Heart left ventricle (tissue), 16 donors: ENCODE results near the gene SUSD6. TPM values are rescaled to one million over a fixed set of nuclear protein-coding genes. Genes with fewer than 3 reads are reported as not detected.
"Not testable (repeated sequence)": the region's sequence is repeated elsewhere in the genome, so short reads cannot be mapped to it uniquely, and the experiment has no call there.

ENCODE experiments used
- ATAC-seq, 4 donors: fragments of 200-7000 bp; cut with Tn5 transposase; one replicate each; pipeline ENCODE4 v1.9.1; 2020 to 2022; ENCODE audit warnings: moderate library complexity in 4 of 4, mild to moderate bottlenecking in 3 of 4, moderate number of reproducible peaks in 1 of 4
- DNase-seq, 5 donors: peaks; one replicate each; pipeline ENCODE4 v3.0.0-alpha.2; 2020
- H3K27ac ChIP-seq, 12 donors: fragments of 200-600 bp; sonication (generic) in 4 of 12; one replicate each; pipeline versions ENCODE4 v1.5.0 to v1.8.0; 2016 to 2022; ENCODE audit warnings: mild to moderate bottlenecking in 2 of 12
- H3K27me3 ChIP-seq, 9 donors: fragments of 200-600 bp; sonication (generic) in 2 of 9; one replicate each; pipeline versions ENCODE4 v1.5.1 to v1.8.0; 2016 to 2022; ENCODE audit warnings: mild to moderate bottlenecking in 3 of 9
- H3K36me3 ChIP-seq, 9 donors: fragments of 200-600 bp; sonication (generic) in 2 of 9; one replicate each; pipeline versions ENCODE4 v1.5.0 to v1.8.0; 2018 to 2022; ENCODE audit warnings: mild to moderate bottlenecking in 2 of 9
- H3K4me1 ChIP-seq, 12 donors: fragments of 200-600 bp; sonication (generic) in 4 of 12; one replicate each; pipeline versions ENCODE4 v1.5.0 to v1.8.0; 2016 to 2022; ENCODE audit warnings: mild to moderate bottlenecking in 3 of 12
- H3K4me3 ChIP-seq, 12 donors: fragments of 200-600 bp; sonication (generic) in 4 of 12; one replicate each; pipeline versions ENCODE4 v1.5.0 to v1.8.0; 2017 to 2022; ENCODE audit warnings: mild to moderate bottlenecking in 9 of 12, moderate library complexity in 4 of 12
- H3K9me3 ChIP-seq, 12 donors: fragments of 200-600 bp; sonication (generic) in 4 of 12; one replicate each; pipeline versions ENCODE4 v1.5.0 to v1.8.0; 2016 to 2022; ENCODE audit warnings: mild to moderate bottlenecking in 1 of 12
- POLR2A ChIP-seq, 2 donors: fragments of 450-650 bp; IDR thresholded peaks; one replicate each; pipeline ENCODE4 v1.6.1; 2017; ENCODE audit warnings: antibody characterized with exemption in 2 of 2, mild to moderate bottlenecking in 2 of 2, moderate library complexity in 2 of 2
- WGBS, 4 donors: extraction: QIAGEN DNeasy Blood & Tissue Kit in 2 of 4; methylation state at CpG; one replicate each; pipeline versions ENCODE4 v1.1.5 to v1.1.7; 2013 to 2018; 5-methylcytosine and 5-hydroxymethylcytosine counted together
- intact Hi-C, 10 donors: fragments of 100-400 bp; cut with DNase I; formaldehyde crosslinking; loops; one replicate each; pipeline versions ENCODE4 v1.11.1 to v1.14.2; 2022
- polyA plus RNA-seq, 2 donors: library from polyadenylated mRNA; stranded (reverse); fragments of 200-250 nt; gene quantifications; one replicate each; pipeline ENCODE4 v1.2.3, GENCODE V29; 2013
- total RNA-seq, 9 donors: library from RNA; depleted of rRNA in 2 of 9; stranded (reverse); fragments of >200 nt in 2 of 9; fragmentation: NEBNext Ultra II Directional in 3 of 9; extraction: Animal tissue kit (Norgen Biotek cat#: 25700) in 3 of 9; gene quantifications; one replicate each; pipeline versions ENCODE4 v1.1.0 to v1.2.4, GENCODE V29; 2016 to 2023
- TF ChIP-seq, protein P1 (sequence below), 12 donors: fragments of 200-600 bp; sonication (generic) in 4 of 12; IDR thresholded peaks; one replicate each; pipeline versions ENCODE4 v1.5.0 to v1.8.0; 2018 to 2022; ENCODE audit warnings: antibody characterized with exemption in 12 of 12, mild to moderate bottlenecking in 5 of 12
- donor health status: ischemic (EF 13 %, LVEDD 7.1; RV severe dilation, severe dysfunction).
- donor health status: healthy with polysubstance abuse.
- donor health status: DM: no; HTN: yes; CAD: no.
- donor health status: DM: no; HTN: no; CAD: no.
- donor health status: ischemic (EF 25% LVEDD 6.9; RV normal size, moderate dysfunction).
- donor health status: ischemic (EF 25% LVEDD 5.7; RV mildly dilated, moderate dysfunction).
- donor health status: healthy.
- donor health status: DM: yes; HTN: yes; CAD: no.
- donor health status: ischemic (EF 35%, LVEDD 5.7; RV mildly dilated, moderate dysfunction).
- donor health status: nonischemic (EF 11% LVEDD 7.7; RV severe dilation, severe dysfunction).
- donor health status: DM: yes; HTN: yes; CAD: no.
- donor health status: PGD.
- donor health status: ischemic (EF 29% LVEDD 5.4; RV normal size, mild dysfunction).
- donor health status: nonischemic (EF 23%, LVEDD 6.1; RV moderate dilation, normal function).

Gene SUSD6
- total and polyA plus RNA-seq, 11 donors = 5.8 to 49.2 (median 24.5) TPM

- H3K4me1 ChIP-seq = peaks cover 7 to 67% (median 37%) of the 10 kb centered on the region in 12 donors
- no peak overlapping the region for H3K4me3 ChIP-seq
- DNase-seq (peak in 4 of 5 donors; percentile 48 to 78 (median 56)), ATAC-seq (peak; percentile 82 to 87 (median 84))
- intact Hi-C loops = loop anchor here in 5 of 10 donors (2.0 to 10.0 kb wide), 4 partner anchors 37 to 109 kb away; partner anchors contain the start of gene SUSD6 (in 3 of the 5)
- 29 to 61% (median 51%) methylated on average over 7 of the region's 7 CpGs for WGBS, 4 donors
- peak overlapping the region in 11 of 12 donors; percentile 16 to 88 (median 64) for H3K27ac ChIP-seq
- peaks cover 0 to 2% (median 0%) of the 10 kb centered on the region in 9 donors for H3K36me3 ChIP-seq
- no peak for TF ChIP-seq POLR2A (IDR thresholded peaks at IDR 0.05)
- TF ChIP-seq, protein P1, sequence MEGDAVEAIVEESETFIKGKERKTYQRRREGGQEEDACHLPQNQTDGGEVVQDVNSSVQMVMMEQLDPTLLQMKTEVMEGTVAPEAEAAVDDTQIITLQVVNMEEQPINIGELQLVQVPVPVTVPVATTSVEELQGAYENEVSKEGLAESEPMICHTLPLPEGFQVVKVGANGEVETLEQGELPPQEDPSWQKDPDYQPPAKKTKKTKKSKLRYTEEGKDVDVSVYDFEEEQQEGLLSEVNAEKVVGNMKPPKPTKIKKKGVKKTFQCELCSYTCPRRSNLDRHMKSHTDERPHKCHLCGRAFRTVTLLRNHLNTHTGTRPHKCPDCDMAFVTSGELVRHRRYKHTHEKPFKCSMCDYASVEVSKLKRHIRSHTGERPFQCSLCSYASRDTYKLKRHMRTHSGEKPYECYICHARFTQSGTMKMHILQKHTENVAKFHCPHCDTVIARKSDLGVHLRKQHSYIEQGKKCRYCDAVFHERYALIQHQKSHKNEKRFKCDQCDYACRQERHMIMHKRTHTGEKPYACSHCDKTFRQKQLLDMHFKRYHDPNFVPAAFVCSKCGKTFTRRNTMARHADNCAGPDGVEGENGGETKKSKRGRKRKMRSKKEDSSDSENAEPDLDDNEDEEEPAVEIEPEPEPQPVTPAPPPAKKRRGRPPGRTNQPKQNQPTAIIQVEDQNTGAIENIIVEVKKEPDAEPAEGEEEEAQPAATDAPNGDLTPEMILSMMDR (IDR thresholded peaks at IDR 0.05) = no peak
- H3K27me3 ChIP-seq = no peaks in the 10 kb centered on the region
- H3K9me3 ChIP-seq = no peaks in the 10 kb centered on the region
Measured at GRCh38 chr14:69719501-69719951, 108.1 kb downstream of the SUSD6 start.

GRCh38 chr14:69720912-69721311, 109.5 kb downstream of the SUSD6 start:
- Histone ChIP-seq H3K4me1 (peaks cover 7 to 62% (median 31%) of the 10 kb centered on the region in 12 donors), H3K27me3 (no peaks in the 10 kb centered on the region), H3K4me3 (no peak overlapping the region), H3K9me3 (no peaks in the 10 kb centered on the region), H3K27ac (no peak overlapping the region), H3K36me3 (no peaks in the 10 kb centered on the region)
- TF ChIP-seq POLR2A (IDR thresholded peaks at IDR 0.05) = no peak
- TF ChIP-seq, protein P1 (IDR thresholded peaks at IDR 0.05) = no peak
- intact Hi-C loops = no loop called here
- WGBS, 4 donors = 49 to 79% (median 57%) methylated on average over 4 of the region's 4 CpGs
- DNase-seq = no peak
- no peak for ATAC-seq

GRCh38 chr14:69726761-69727511, 115.5 kb downstream of the SUSD6 start:
- WGBS, 4 donors = 4 to 10% (median 7%) methylated on average over 32 to 51 of the region's 51 CpGs
- H3K9me3 ChIP-seq = no peaks in the 10 kb centered on the region
- intact Hi-C loops = loop anchor here (1.0 to 5.0 kb wide), 12 partner anchors 40 to 192 kb away; partner anchors contain the start of genes SRSF5 (in 1 of the 10) and SUSD6 (in 1 of the 10)
- peak overlapping the region in 11 of 12 donors; percentile 56 to 79 (median 69) for H3K27ac ChIP-seq
- ATAC-seq (peak; percentile 93 to 97 (median 96)), DNase-seq (peak; percentile 82 to 94 (median 86))
- no peaks in the 10 kb centered on the region for H3K36me3 ChIP-seq
- H3K27me3 ChIP-seq = no peaks in the 10 kb centered on the region
- H3K4me3 ChIP-seq = peak overlapping the region in 11 of 12 donors; percentile 27 to 61 (median 51)
- TF ChIP-seq, protein P1 (IDR thresholded peaks at IDR 0.05) = peak; percentile 95 to 100 (median 99)
- no peak for TF ChIP-seq POLR2A (IDR thresholded peaks at IDR 0.05)
- H3K4me1 ChIP-seq = peaks cover 0 to 39% (median 7%) of the 10 kb centered on the region in 12 donors

- WGBS, 4 donors = 82 to 90% (median 89%) methylated on average over 4 of the region's 4 CpGs
- DNase-seq (no peak), ATAC-seq (no peak)
- no peaks in the 10 kb centered on the region for H3K9me3 ChIP-seq
- no peak for TF ChIP-seq POLR2A (IDR thresholded peaks at IDR 0.05)
- TF ChIP-seq, protein P1 (IDR thresholded peaks at IDR 0.05) = no peak
- H3K27me3 ChIP-seq = no peaks in the 10 kb centered on the region
- H3K36me3 ChIP-seq = no peaks in the 10 kb centered on the region
- H3K4me1 ChIP-seq = peaks cover 0 to 39% (median 7%) of the 10 kb centered on the region in 12 donors
- H3K27ac ChIP-seq = peak overlapping the region in 3 of 12 donors; percentile 28 to 61 (median 35)
- intact Hi-C loops = loop anchor here (1.0 to 5.0 kb wide), 12 partner anchors 39 to 193 kb away; partner anchors contain the start of genes SRSF5 (in 1 of the 10) and SUSD6 (in 1 of the 10)
- H3K4me3 ChIP-seq = no peak overlapping the region
Measured at GRCh38 chr14:69727860-69728259, 116.5 kb downstream of the SUSD6 start.

- H3K36me3 ChIP-seq, intact Hi-C loops, H3K4me3 ChIP-seq, H3K27ac ChIP-seq, H3K27me3 ChIP-seq, DNase-seq, ATAC-seq, H3K9me3 ChIP-seq: not testable (repeated sequence)
- peaks cover 0 to 21% (median 3%) of the 10 kb centered on the region in 12 donors for H3K4me1 ChIP-seq
- 84 to 96% (median 94%) methylated on average over 8 of the region's 8 CpGs for WGBS, 4 donors
Measured at GRCh38 chr14:69731919-69732598, 120.7 kb downstream of the SUSD6 start.

GRCh38 chr14:69736405-69736804, 125.0 kb downstream of the SUSD6 start:
- H3K36me3 ChIP-seq, intact Hi-C loops, H3K4me1 ChIP-seq, ATAC-seq, DNase-seq, H3K27ac ChIP-seq, H3K9me3 ChIP-seq, H3K27me3 ChIP-seq, H3K4me3 ChIP-seq: not testable (repeated sequence)
- 87 to 89% (median 88%) methylated on average over 4 of the region's 4 CpGs for WGBS, 4 donors
